CD14-positive monocyte (primary cell): ENCODE measurements around the gene LRRK1. TPM values are rescaled to one million over a fixed set of nuclear protein-coding genes. Genes with fewer than 3 reads are reported as not detected.
A peak's percentile ranks its signal among the peaks of the same experiment; 100 is the strongest.

Experiments used
- DNase-seq, 3 donors: peaks; one replicate each; pipeline ENCODE4 v3.0.0-alpha.2; 2011 to 2022
- H2AFZ ChIP-seq: 2 replicates; pipeline ENCODE4 v1.6.0; 2012; ENCODE audit warnings: mild to moderate bottlenecking, low read depth, low read length, inconsistent platforms; ENCODE audit not compliant: insufficient read depth, poor library complexity, severe bottlenecking
- H3K27ac ChIP-seq, 2 donors: 1 replicate in 1 of 2; 2 replicates in 1 of 2; pipeline ENCODE4 v1.5.1; 2012 to 2013; ENCODE audit warnings: low read length in 2 of 2, control low read depth in 1 of 2, inconsistent platforms in 1 of 2, low read depth in 1 of 2, mild to moderate bottlenecking in 1 of 2
- H3K27me3 ChIP-seq, 2 donors: one replicate each; pipeline versions ENCODE4 v1.6.0 to v1.6.1; 2011 to 2013; ENCODE audit warnings: low read length in 2 of 2; ENCODE audit not compliant: control insufficient read depth in 2 of 2, insufficient read depth in 2 of 2
- H3K36me3 ChIP-seq, 2 donors: replicated peaks in 1 of 2; 1 replicate in 1 of 2; 2 replicates in 1 of 2; pipeline versions ENCODE4 v1.5.1 to v1.6.1; 2012 to 2013; ENCODE audit warnings: low read length in 2 of 2, control low read depth in 1 of 2, inconsistent platforms in 1 of 2, mild to moderate bottlenecking in 1 of 2; ENCODE audit not compliant: insufficient read depth in 2 of 2, control insufficient read depth in 1 of 2
- H3K4me1 ChIP-seq, 2 donors: 1 replicate in 1 of 2; 2 replicates in 1 of 2; pipeline versions ENCODE4 v1.5.1 to v1.6.1; 2012 to 2013; ENCODE audit warnings: low read length in 2 of 2, control low read depth in 1 of 2, inconsistent platforms in 1 of 2, mild to moderate bottlenecking in 1 of 2, moderate library complexity in 1 of 2; ENCODE audit not compliant: insufficient read depth in 2 of 2, control insufficient read depth in 1 of 2
- H3K4me2 ChIP-seq: replicated peaks from 2 replicates; pipeline ENCODE3; 2012; ENCODE audit warnings: low read length, moderate library complexity, mild to moderate bottlenecking; ENCODE audit not compliant: poor library complexity, severe bottlenecking; ENCODE audit errors: extremely low read depth
- H3K4me3 ChIP-seq, 3 experiments: fragments of 200-600 bp in 1 of 3; sonication (generic) in 1 of 3; replicated peaks in 1 of 3; 1 replicate in 2 of 3; 2 replicates in 1 of 3; pipeline ENCODE4 v1.5.1; 2011 to 2013; ENCODE audit warnings: low read length in 3 of 3, mild to moderate bottlenecking in 3 of 3, control low read depth in 2 of 3, low read depth in 2 of 3, inconsistent platforms in 1 of 3, moderate library complexity in 1 of 3
- H3K79me2 ChIP-seq: 2 replicates; pipeline ENCODE4 v1.6.0; 2012; ENCODE audit warnings: mild to moderate bottlenecking, control low read depth, inconsistent platforms, low read length, moderate library complexity; ENCODE audit not compliant: insufficient read depth
- H3K9ac ChIP-seq: 2 replicates; pipeline ENCODE4 v1.6.0; 2017; ENCODE audit warnings: low read length, mild to moderate bottlenecking; ENCODE audit not compliant: insufficient read depth, poor library complexity, severe bottlenecking
- H3K9me3 ChIP-seq, 2 donors: replicated peaks in 1 of 2; 1 replicate in 1 of 2; 2 replicates in 1 of 2; pipeline versions ENCODE4 v1.5.1 to v1.6.1; 2012 to 2013; ENCODE audit warnings: low read length in 2 of 2, control low read depth in 1 of 2; ENCODE audit not compliant: control insufficient read depth in 1 of 2, insufficient read depth in 1 of 2
- H4K20me1 ChIP-seq: 2 replicates; pipeline ENCODE4 v1.6.0; 2012; ENCODE audit warnings: mild to moderate bottlenecking, low read length, control low read depth, moderate library complexity; ENCODE audit not compliant: insufficient read depth
- H3K27ac Mint-ChIP-seq, 7 donors: one replicate each; pipeline ENCODE4 v1.8.0; 2020; ENCODE audit warnings: mild to moderate bottlenecking in 7 of 7, mixed read lengths in 7 of 7, moderate library complexity in 6 of 7, inconsistent platforms in 2 of 7
- H3K27me3 Mint-ChIP-seq, 3 donors: one replicate each; pipeline ENCODE4 v1.8.0; 2021 to 2022; ENCODE audit warnings: low read depth in 3 of 3, mild to moderate bottlenecking in 3 of 3, mixed read lengths in 3 of 3, moderate library complexity in 3 of 3, inconsistent platforms in 1 of 3
- H3K36me3 Mint-ChIP-seq, 2 donors: one replicate each; pipeline ENCODE4 v1.8.0; 2020; ENCODE audit warnings: mixed read lengths in 2 of 2, inconsistent platforms in 1 of 2, mild to moderate bottlenecking in 1 of 2
- H3K4me1 Mint-ChIP-seq: one replicate; pipeline ENCODE4 v1.8.0; 2020; ENCODE audit warnings: mild to moderate bottlenecking, mixed read lengths
- H3K4me3 Mint-ChIP-seq, 2 donors: one replicate each; pipeline ENCODE4 v1.8.0; 2020; ENCODE audit warnings: mild to moderate bottlenecking in 2 of 2, mixed read lengths in 2 of 2, moderate library complexity in 1 of 2
- H3K9me3 Mint-ChIP-seq, 7 donors: one replicate each; pipeline ENCODE4 v1.8.0; 2020 to 2022; ENCODE audit warnings: mixed read lengths in 7 of 7, mild to moderate bottlenecking in 6 of 7, moderate library complexity in 6 of 7, inconsistent platforms in 2 of 7
- WGBS: methylation state at CpG from one replicate; pipeline ENCODE4 v1.1.5; 2013; ENCODE audit warnings: missing lambda C conversion rate; ENCODE audit not compliant: insufficient coverage; 5-methylcytosine and 5-hydroxymethylcytosine counted together
- intact Hi-C, 2 donors: fragments of 100-400 bp; cut with micrococcal nuclease; formaldehyde crosslinking; loops; one replicate each; pipeline versions ENCODE4 v1.15.0 to v1.15.1; 2023
- polyA plus RNA-seq, 3 donors: library from polyadenylated mRNA; depleted of rRNA in 1 of 3; unstranded in 2 of 3; stranded (reverse) in 1 of 3; fragments of 300-500 nt in 2 of 3; fragments of >200 nt in 1 of 3; fragmentation: Illumina TruSeq in 2 of 3; gene quantifications; 1 replicate in 2 of 3; 2 replicates in 1 of 3; pipeline ENCODE4 v1.2.3, GENCODE V29; 2012 to 2021
- TF ChIP-seq, protein P1 (sequence below): fragments of 200-600 bp; IDR thresholded peaks from one replicate; pipeline ENCODE4 v1.8.0; 2022; ENCODE audit warnings: antibody characterized with exemption, mild to moderate bottlenecking

LRRK1 gene
- polyA plus RNA-seq, 3 donors: 1.7 to 18.9 (median 5.4) TPM

DNA sequence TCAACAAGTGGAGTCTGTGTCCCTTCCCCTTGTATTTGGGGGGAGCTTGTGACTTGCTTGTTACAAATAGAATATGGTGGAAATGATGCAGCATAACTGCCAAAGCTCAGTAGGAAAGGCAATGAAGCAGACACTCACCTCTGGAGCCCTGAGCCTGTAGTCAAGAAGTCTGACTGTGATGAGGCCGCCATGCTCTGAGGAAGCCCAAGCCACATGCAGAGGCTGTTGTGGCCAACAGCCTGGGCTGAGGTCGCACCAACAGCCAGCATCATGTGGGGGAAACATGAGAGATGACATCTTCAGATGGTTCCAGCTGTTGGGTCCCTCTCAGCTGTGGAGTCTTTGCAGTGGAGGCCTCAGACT is 171.3 kb downstream of the LRRK1 start:
- no peak overlapping the region for H3K27ac ChIP-seq
- H2AFZ ChIP-seq: no peak overlapping the region
- Mint-ChIP-seq H3K9me3 (peaks cover 0 to 12% (median 9%) of the 10 kb centered on the region in 7 donors), H3K27me3 (peaks cover 22 to 30% (median 26%) of the 10 kb centered on the region in 3 donors), H3K4me1 (peaks cover 17% of the 10 kb centered on the region), H3K36me3 (peaks cover 0 to 7% of the 10 kb centered on the region in 2 donors), H3K4me3 (no peak overlapping the region), H3K27ac (no peak overlapping the region)
- no peak for DNase-seq
- TF ChIP-seq, protein P1, sequence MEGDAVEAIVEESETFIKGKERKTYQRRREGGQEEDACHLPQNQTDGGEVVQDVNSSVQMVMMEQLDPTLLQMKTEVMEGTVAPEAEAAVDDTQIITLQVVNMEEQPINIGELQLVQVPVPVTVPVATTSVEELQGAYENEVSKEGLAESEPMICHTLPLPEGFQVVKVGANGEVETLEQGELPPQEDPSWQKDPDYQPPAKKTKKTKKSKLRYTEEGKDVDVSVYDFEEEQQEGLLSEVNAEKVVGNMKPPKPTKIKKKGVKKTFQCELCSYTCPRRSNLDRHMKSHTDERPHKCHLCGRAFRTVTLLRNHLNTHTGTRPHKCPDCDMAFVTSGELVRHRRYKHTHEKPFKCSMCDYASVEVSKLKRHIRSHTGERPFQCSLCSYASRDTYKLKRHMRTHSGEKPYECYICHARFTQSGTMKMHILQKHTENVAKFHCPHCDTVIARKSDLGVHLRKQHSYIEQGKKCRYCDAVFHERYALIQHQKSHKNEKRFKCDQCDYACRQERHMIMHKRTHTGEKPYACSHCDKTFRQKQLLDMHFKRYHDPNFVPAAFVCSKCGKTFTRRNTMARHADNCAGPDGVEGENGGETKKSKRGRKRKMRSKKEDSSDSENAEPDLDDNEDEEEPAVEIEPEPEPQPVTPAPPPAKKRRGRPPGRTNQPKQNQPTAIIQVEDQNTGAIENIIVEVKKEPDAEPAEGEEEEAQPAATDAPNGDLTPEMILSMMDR: no peak
- H3K9me3 ChIP-seq: peaks cover 0 to 6% of the 10 kb centered on the region in 2 donors
- no peak overlapping the region for H3K4me2 ChIP-seq
- WGBS: 93% methylated on average over 2 of the region's 2 CpGs
- H3K27me3 ChIP-seq: peaks cover 0 to 11% of the 10 kb centered on the region in 2 donors
- H3K9ac ChIP-seq: no peak overlapping the region
- no peak overlapping the region for H3K4me3 ChIP-seq
- H3K79me2 ChIP-seq: no peaks in the 10 kb centered on the region
- no peaks in the 10 kb centered on the region for H3K36me3 ChIP-seq
- no peaks in the 10 kb centered on the region for H4K20me1 ChIP-seq
- intact Hi-C loops: loop anchor here in 1 of 2 donors (1.0 kb wide), 1 partner anchor 168 kb away; no protein-coding TSS in a partner anchor
- peaks cover 14 to 22% of the 10 kb centered on the region in 2 donors for H3K4me1 ChIP-seq

DNA sequence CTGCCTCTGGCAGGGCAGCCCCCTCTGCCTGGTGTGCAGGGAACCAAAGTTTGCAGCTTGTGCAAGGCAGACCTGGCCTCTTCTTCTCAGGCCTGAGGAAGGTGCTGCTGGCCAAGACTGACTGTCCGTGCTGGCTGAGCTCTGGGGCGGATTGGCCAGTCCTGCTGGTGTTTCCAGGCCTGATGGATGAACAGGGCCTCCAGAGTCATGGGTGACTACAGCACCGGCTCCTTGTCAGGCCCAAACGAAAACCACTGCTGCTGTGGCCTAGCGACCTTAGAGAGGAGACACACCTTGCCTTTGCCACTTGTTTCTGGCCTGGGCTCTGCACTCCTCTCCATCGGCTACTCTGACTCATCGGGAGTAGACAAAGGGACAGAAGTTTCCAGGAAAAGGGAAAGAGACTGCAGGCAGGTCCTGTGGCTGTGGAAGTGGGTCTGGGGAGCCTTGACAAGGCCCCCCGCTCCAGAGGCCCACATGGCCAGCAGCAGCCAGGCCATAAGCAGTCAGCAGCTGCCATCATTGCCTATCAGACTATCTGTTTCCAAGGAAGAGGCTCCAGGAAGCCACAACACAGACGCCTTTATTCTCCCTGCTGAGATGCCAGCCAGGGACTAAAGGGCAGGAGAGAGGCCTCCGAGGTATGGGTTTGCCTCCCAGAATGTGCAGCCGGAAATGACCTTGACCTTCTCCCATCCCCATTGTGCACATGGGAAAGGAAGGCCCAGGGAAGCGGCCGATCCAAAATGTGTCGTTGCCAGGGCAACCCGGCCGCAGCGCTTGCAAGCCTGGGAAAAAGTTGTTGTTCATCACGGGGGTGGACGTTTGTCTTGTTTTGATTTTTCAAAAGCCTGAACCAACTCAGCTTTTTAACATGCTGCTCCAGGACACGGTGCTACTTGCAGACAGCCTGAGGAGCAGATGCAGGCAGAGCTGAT is 172.2 kb downstream of the LRRK1 start:
- peaks cover 0 to 11% of the 10 kb centered on the region in 2 donors for H3K27me3 ChIP-seq
- no peak overlapping the region for H2AFZ ChIP-seq
- peaks cover 0 to 7% of the 10 kb centered on the region in 2 donors for H3K36me3 Mint-ChIP-seq
- no peak overlapping the region for H3K9ac ChIP-seq
- no peak overlapping the region for H3K4me2 ChIP-seq
- peaks cover 20 to 30% (median 22%) of the 10 kb centered on the region in 3 donors for H3K27me3 Mint-ChIP-seq
- 92% methylated on average over 14 of the region's 20 CpGs for WGBS
- H3K79me2 ChIP-seq: no peaks in the 10 kb centered on the region
- H3K4me3 ChIP-seq: no peak overlapping the region
- intact Hi-C loops: no loop called here
- peaks cover 0 to 6% of the 10 kb centered on the region in 2 donors for H3K9me3 ChIP-seq
- peaks cover 17% of the 10 kb centered on the region for H3K4me1 Mint-ChIP-seq
- H3K9me3 Mint-ChIP-seq: peaks cover 0 to 12% (median 9%) of the 10 kb centered on the region in 7 donors
- H3K4me1 ChIP-seq: peaks cover 14 to 22% of the 10 kb centered on the region in 2 donors
- H4K20me1 ChIP-seq: no peaks in the 10 kb centered on the region
- TF ChIP-seq, protein P1: no peak
- H3K4me3 Mint-ChIP-seq: peak overlapping the region in 1 of 2 donors; percentile 24
- H3K36me3 ChIP-seq: no peaks in the 10 kb centered on the region
- no peak overlapping the region for H3K27ac ChIP-seq
- no peak for DNase-seq
- H3K27ac Mint-ChIP-seq: no peak overlapping the region
